ENCODE measurements around the gene DCAF12. TPM values are rescaled to one million over a fixed set of nuclear protein-coding genes. Genes with fewer than 3 reads are reported as not detected.
A peak's percentile ranks its signal among the peaks of the same experiment; 100 is the strongest.

DCAF12 gene
- total RNA-seq, 1 experiment from 2014 or later: 40.2 TPM

GRCh38 chr9:34127035-34127948 lies 794 bp upstream of the DCAF12 start:
- ATAC-seq (peak; percentile 16), DNase-seq (ENCODE audit: low read depth, low spot score) (no peak)
- H4K20me1 ChIP-seq (ENCODE audit: insufficient read depth): no peaks in the 10 kb centered on the region
- intact Hi-C loops (cut with micrococcal nuclease): loop anchor here (2.0 to 5.0 kb wide), 3 partner anchors 52 to 250 kb away; partner anchors contain the start of genes MYORG and UBAP1
- no peaks in the 10 kb centered on the region for H3K9me2 ChIP-seq (ENCODE audit: insufficient read depth)
- peak overlapping the region; percentile 86 for H3K27ac ChIP-seq (ENCODE audit: low read depth, low read length)
- peak overlapping the region; percentile 88 for H3K9ac ChIP-seq (ENCODE audit: low read length)
- ChIA-PET RAD21 (ENCODE audit: low non-redundant PET in 1 of 2, low total read pairs in 2 of 2, uncharacterized antibody in 2 of 2, unreplicated experiment in 2 of 2) (no interaction called here), POLR2A (interaction anchor here (0.6 kb wide), 1 partner anchor 12 kb away, joined by 3 read pairs; no protein-coding TSS in a partner anchor), CTCF (interaction anchor here (1.2 kb wide), 1 partner anchor 126 kb away, joined by 4 read pairs; no protein-coding TSS in a partner anchor)
- TF ChIP-seq POLR2A (IDR thresholded peaks at IDR 0.05; ENCODE audit: borderline replicate concordance, extremely low read depth, insufficient read depth, insufficient read length) (peak; percentile 33), SIN3A (IDR thresholded peaks at IDR 0.05; ENCODE audit: low read depth) (no peak)
- H3K4me3 ChIP-seq (replicated peaks in 1 of 2; ENCODE audit: low read depth in 1 of 2, low read length in 2 of 2): peak overlapping the region; percentile 63 to 85
- H3K4me1 ChIP-seq (ENCODE audit: control insufficient read depth in 1 of 2, insufficient read depth in 2 of 2, low read length in 2 of 2): peaks cover 10 to 14% of the 10 kb centered on the region in 2 experiments
- BruUV-seq (replicated peaks): TSS peak; percentile 86
- H3K36me3 ChIP-seq (ENCODE audit: control insufficient read depth in 1 of 2, insufficient read depth in 2 of 2, low read length in 2 of 2): peaks cover 13 to 17% of the 10 kb centered on the region in 2 experiments; a peak in 3 of 4 replicates
- H3K4me2 ChIP-seq (ENCODE audit: low read length): peak overlapping the region; percentile 84
- H3K27me3 ChIP-seq (ENCODE audit: insufficient read depth, low read length): no peaks in the 10 kb centered on the region
- H3K79me2 ChIP-seq (ENCODE audit: insufficient read depth, low read length): peaks cover 39% of the 10 kb centered on the region
- no peaks in the 10 kb centered on the region for H3K9me3 ChIP-seq (ENCODE audit: control insufficient read depth in 1 of 2, insufficient read depth in 1 of 2, low read depth in 1 of 2, low read length in 2 of 2)
- no peak overlapping the region for H2AFZ ChIP-seq (ENCODE audit: low read depth, low read length, poor library complexity, severe bottlenecking)

GRCh38 chr9:34125681-34126206 lies 754 bp downstream of the DCAF12 start:
- ChIA-PET CTCF (interaction anchor here (1.1 kb wide), 1 partner anchor 212 kb away, joined by 3 read pairs; no protein-coding TSS in a partner anchor), RAD21 (ENCODE audit: low non-redundant PET in 1 of 2, low total read pairs in 2 of 2, uncharacterized antibody in 2 of 2, unreplicated experiment in 2 of 2) (interaction anchor here in 1 of 2 experiments (1.0 kb wide), 1 partner anchor 128 kb away, joined by 3 read pairs; no protein-coding TSS in a partner anchor), POLR2A (no interaction called here)
- no peak overlapping the region for H2AFZ ChIP-seq (ENCODE audit: low read depth, low read length, poor library complexity, severe bottlenecking)
- BruUV-seq (replicated peaks): no TSS peak
- ATAC-seq (peak; percentile 26), DNase-seq (ENCODE audit: low read depth, low spot score) (no peak)
- no peaks in the 10 kb centered on the region for H3K9me3 ChIP-seq (ENCODE audit: control insufficient read depth in 1 of 2, insufficient read depth in 1 of 2, low read depth in 1 of 2, low read length in 2 of 2)
- H3K9ac ChIP-seq (ENCODE audit: low read length): peak overlapping the region; percentile 88
- H3K4me1 ChIP-seq (ENCODE audit: control insufficient read depth in 1 of 2, insufficient read depth in 2 of 2, low read length in 2 of 2): peaks cover 10 to 12% of the 10 kb centered on the region in 2 experiments
- no peaks in the 10 kb centered on the region for H3K27me3 ChIP-seq (ENCODE audit: insufficient read depth, low read length)
- intact Hi-C loops (cut with micrococcal nuclease): loop anchor here (2.0 to 5.0 kb wide), 3 partner anchors 53 to 252 kb away; partner anchors contain the start of genes MYORG and UBAP1
- H3K4me3 ChIP-seq (replicated peaks in 1 of 2; ENCODE audit: low read depth in 1 of 2, low read length in 2 of 2): peak overlapping the region; percentile 63 to 85
- peaks cover 13 to 19% of the 10 kb centered on the region in 2 experiments; a peak in 3 of 4 replicates for H3K36me3 ChIP-seq (ENCODE audit: control insufficient read depth in 1 of 2, insufficient read depth in 2 of 2, low read length in 2 of 2)
- peaks cover 52% of the 10 kb centered on the region for H3K79me2 ChIP-seq (ENCODE audit: insufficient read depth, low read length)
- peak overlapping the region; percentile 86 for H3K27ac ChIP-seq (ENCODE audit: low read depth, low read length)
- H3K4me2 ChIP-seq (ENCODE audit: low read length): peak overlapping the region; percentile 84
- H4K20me1 ChIP-seq (ENCODE audit: insufficient read depth): no peaks in the 10 kb centered on the region
- no peak for TF ChIP-seq EGR1 (IDR thresholded peaks at IDR 0.05; ENCODE audit: low read depth)
- TF ChIP-seq ZBTB33 (IDR thresholded peaks at IDR 0.05; ENCODE audit: extremely low read depth, insufficient replicate concordance, low read length): no peak
- no peak for TF ChIP-seq EZH2 (IDR thresholded peaks at IDR 0.05)
- no peak; a peak in 1 of 6 replicates for TF ChIP-seq CTCF (IDR thresholded peaks at IDR 0.05 in 2 of 3, conservative IDR thresholded peaks at IDR 0.05 in 1 of 3; ENCODE audit: borderline replicate concordance in 1 of 3, insufficient read depth in 1 of 3, low read depth in 2 of 3, low read length in 2 of 3)
- TF ChIP-seq ZFX (IDR thresholded peaks at IDR 0.05): no peak
- TF ChIP-seq SRF (IDR thresholded peaks at IDR 0.05; ENCODE audit: low read depth): no peak
- no peak for TF ChIP-seq EZH2phosphoT487 (IDR thresholded peaks at IDR 0.05; ENCODE audit: borderline replicate concordance)
- no peaks in the 10 kb centered on the region for H3K9me2 ChIP-seq (ENCODE audit: insufficient read depth)
